ENCODE measurements around the gene ZNF90.

DNA sequence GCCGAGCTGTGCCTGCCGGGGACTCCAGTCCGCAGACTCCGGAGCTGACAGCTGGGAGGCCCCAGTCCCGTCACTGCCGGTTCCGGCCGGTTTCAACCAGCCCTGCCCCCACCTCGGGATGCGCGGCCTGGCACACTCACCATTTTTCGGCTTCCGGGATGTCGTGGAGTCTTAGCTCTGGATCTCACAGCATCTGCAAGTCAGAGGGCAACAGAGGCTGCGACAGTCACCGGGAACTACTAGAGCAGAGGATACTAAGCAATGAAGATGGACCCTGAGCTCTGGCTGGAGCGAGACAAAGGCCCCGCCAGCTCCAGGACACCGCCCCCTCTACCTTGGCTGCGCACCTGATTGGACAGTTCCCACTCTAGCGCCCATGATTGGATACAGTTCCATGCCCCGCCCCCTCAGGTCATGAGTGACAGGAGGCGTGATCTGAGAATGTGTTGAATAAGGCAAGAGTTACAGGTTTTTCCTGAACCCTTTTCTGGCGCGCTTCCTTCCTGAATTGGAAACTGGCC is 38.5 kb upstream of the ZNF90 start, which contains the start of gene ZNF682:
- no peak for TF ChIP-seq ZNF274 (IDR thresholded peaks at IDR 0.05; ENCODE audit: low read depth, low read length)
- TF ChIP-seq SUZ12 (IDR thresholded peaks at IDR 0.05; ENCODE audit: extremely low read depth, insufficient read depth, insufficient read length), result no peak
- TF ChIP-seq YY1 (IDR thresholded peaks at IDR 0.05; ENCODE audit: insufficient read depth, insufficient read length), result no peak

All from NT2/D1 (cell line).